Skin of body (tissue), 2 donors: ENCODE measurements around the gene CRB3. TPM values are rescaled to one million over a fixed set of nuclear protein-coding genes. Genes with fewer than 3 reads are reported as not detected.
A peak's percentile ranks its signal among the peaks of the same experiment; 100 is the strongest.

Experiments
- DNase-seq: peaks from one replicate; lab custom pipeline; 2025; lab: John Stamatoyannopoulos, UW
- total RNA-seq: library from RNA; depleted of rRNA; stranded (reverse); fragments of >200 nt; gene quantifications from one replicate; pipeline ENCODE4 v1.2.3, GENCODE V29; 2014

The CRB3 gene
- total RNA-seq, 1 donor from 2014 or later = 9.8 TPM

DNA sequence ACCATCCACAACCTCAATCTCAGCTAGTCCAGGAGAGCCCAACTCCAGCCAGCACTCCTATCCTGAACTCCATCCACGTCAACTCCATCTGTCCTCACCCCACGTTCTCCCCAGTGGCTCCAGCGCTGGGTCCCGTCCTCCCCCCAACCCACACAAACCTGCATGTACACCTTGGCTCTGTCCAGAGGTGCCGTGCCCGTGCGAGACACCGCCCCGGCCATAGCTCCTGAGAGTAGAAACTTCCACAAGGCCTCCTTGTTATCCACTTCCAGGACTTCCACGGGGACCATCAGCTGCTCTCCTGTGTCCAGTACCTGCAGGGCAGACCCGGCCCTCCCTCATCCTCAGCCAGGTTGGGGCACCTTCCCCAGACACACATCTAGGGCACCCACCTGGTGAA is 32.2 kb upstream of the CRB3 start:
- no peak for DNase-seq

DNA sequence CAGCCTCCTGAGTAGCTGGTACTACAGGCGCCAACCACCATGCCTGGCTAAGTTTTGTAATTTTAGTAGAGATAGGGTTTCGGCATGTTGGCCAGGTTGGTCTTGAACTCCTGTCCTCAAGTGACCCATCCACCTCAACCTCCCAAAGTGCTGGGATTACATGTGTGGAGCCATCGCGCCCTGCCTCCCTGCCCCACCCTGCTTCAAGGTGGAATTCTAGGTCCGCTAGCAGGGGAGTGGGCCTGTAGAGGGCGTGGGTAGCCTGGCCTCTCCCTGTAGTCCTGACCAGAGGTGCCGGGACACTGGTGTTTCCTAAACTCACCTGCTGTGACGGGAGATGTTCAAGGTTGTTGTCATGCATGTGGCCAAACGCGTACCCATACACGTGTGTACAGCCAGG is 30.9 kb upstream of the CRB3 start:
- no peak for DNase-seq

DNA sequence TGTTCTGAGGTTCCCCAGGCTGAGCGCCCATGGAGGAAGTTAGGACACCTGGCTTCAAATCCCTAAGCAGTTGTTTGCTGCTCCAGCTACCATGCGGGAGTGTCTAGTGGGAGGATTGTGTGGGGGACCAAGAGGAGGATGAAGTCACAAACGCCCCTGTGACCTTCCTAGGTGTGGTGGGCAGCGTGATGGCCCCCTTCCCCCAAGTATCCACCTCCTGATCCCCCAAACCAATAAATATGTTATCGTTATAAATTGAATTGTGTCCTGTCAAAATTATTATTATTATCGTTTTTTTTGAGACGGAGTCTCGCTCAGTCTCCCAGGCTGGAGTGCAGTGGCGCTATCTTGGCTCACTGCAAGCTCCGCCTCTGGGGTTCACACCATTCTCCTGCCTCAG is 30.4 kb upstream of the CRB3 start, which contains the start of gene SLC25A41:
SLC25A41 (minus strand) TSS at position 101 of the 400 bp plus-strand sequence; CDS start at position 31, 70 bp downstream.
- no peak for DNase-seq

DNA sequence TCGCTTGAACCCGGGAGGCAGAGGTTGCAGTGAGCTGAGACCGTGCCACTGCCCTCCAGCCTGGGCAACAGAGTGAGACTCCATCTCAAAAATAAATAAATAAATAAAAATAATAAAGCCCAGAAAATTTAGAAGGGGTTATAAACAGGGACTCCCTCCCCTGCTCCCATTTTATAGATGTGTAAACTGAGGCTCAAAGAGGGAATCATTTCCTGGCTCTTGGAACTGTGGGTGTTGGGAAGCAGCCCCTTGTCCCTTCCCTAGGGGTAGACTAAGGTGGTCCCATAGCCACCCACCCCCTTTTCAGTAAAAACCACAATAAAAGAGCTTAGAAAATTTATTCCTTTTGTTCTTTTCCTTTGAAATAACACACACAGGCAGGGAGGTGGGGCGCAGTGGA is 24.3 kb upstream of the CRB3 start:
- no peak for DNase-seq

DNA sequence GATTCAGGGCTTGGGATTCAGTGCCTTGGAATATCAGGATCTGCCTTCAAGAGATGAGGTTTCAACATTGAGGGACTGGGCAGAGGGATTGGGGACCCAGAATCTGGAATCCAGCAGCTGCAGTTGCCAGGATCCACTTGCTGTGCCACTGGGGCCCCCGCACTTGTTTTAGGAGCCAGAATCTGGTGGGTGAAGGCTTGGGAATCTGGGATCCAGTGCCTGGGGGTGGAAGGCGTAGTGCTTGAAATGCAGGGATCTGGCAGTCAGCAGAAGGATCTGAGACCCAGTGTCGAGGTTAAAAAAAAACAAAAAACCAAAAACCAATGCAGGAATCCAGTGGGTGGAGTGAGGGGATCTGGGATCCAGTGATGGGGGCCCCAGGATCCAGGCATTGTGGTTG is 23.2 kb upstream of the CRB3 start:
- DNase-seq = no peak

GRCh38 chr19:6442087-6442688 is 21.9 kb upstream of the CRB3 start:
- no peak for DNase-seq

DNA sequence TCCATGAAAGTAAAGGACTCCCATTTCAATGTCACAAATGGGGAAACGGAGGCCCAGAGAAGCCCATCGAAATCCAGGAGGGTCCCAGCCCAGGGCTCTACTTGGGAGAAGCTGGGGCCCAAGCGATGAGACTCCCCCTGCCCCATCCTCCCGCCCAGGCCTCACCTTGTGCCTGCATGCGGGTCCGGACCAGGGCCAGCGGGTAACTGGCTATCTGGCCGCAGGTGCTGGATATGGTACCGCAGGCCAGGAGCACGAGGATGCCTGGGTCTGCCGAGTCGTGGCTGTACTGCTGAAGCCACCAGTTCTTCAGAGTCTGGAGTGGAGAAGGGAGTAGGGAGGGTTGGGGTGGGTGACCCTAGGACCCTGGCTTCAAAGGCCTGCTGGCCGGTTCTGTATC is 20.1 kb upstream of the CRB3 start:
- DNase-seq = no peak

- DNase-seq = no peak
These were observed 17.6 kb upstream of the CRB3 start for GRCh38 chr19:6446452-6446851.

- DNase-seq = no peak
These were observed 16.0 kb upstream of the CRB3 start for GRCh38 chr19:6448045-6448444.

GRCh38 chr19:6450166-6450565 is 13.9 kb upstream of the CRB3 start:
- DNase-seq = no peak

DNA sequence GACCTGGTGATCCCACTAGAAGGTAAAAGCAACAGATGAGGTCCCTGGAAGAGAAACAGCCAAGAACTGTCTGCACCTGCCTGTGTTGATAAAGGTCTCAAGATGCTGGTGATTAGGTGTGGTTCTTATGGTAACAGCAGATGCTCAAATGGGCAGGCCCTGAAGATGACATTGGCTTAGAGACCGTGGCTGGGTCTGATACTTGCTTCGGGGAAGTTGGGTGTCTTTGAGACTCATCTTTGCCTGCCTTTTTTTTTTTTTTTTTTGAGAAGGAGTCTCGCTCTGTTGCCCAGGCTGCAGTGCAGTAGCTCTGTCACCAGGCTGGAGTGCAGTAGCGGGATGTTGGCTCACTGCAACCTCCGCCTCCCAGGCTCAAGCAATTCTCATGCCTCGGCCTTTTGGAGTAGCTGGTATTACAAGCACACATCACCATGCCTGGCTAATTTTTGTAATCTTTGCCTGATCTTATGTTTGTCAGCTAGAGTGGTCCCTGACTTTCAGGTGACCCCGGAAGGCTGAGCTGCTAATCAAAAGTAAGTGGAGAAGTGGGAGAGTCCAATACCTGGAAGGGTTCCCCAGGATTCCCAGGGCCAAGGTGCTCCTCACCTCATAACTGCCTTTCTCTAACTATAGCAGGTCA is 12.4 kb upstream of the CRB3 start:
- no peak for DNase-seq

GRCh38 chr19:6452223-6452614 is 11.9 kb upstream of the CRB3 start:
- DNase-seq = no peak

- no peak for DNase-seq
These were observed 11.2 kb upstream of the CRB3 start for GRCh38 chr19:6452899-6453298.

DNA sequence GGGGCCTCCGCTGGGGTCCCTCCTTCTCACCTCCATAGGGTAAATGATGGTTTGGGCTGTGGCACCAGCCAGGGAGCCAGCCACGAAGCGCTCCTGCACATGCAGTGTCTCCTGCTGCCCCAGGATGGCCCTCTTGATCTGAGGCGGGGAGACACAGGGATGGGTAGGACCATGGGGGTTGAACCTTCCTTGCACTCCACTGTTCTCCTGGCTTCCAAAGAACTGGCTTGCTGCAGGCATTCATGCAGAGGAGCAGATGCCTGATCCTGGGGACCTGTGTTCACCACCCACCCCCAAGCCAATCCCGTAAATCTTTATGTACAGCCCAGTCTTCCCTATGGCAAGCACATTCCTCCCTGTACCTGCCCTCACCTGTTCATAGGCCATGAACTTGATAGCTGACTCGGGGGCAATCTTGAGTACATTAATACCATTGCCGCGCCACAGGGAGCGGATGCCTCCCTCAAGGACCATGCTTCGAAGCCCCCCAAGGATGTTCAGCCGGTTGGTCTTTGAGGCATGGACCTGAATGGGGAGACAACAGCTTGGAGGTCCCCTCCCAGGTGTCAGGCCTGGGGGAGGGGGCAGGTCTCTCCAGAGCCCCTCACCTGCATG is 10.0 kb upstream of the CRB3 start:
- no peak for DNase-seq

- no peak for DNase-seq
These were observed 8.1 kb upstream of the CRB3 start for GRCh38 chr19:6455924-6456323.

- no peak for DNase-seq
These were observed 5.9 kb upstream of the CRB3 start for GRCh38 chr19:6457958-6458694.

GRCh38 chr19:6458695-6459261 is 5.3 kb upstream of the CRB3 start:
- no peak for DNase-seq

- DNase-seq = peak; percentile 67
These were observed 4.6 kb upstream of the CRB3 start, which contains the start of gene SLC25A23 for GRCh38 chr19:6459262-6460098. Gene SLC25A23, minus strand, starts transcription at chr19:6459792. Its CDS starts 164 bp downstream, at chr19:6459628.

DNA sequence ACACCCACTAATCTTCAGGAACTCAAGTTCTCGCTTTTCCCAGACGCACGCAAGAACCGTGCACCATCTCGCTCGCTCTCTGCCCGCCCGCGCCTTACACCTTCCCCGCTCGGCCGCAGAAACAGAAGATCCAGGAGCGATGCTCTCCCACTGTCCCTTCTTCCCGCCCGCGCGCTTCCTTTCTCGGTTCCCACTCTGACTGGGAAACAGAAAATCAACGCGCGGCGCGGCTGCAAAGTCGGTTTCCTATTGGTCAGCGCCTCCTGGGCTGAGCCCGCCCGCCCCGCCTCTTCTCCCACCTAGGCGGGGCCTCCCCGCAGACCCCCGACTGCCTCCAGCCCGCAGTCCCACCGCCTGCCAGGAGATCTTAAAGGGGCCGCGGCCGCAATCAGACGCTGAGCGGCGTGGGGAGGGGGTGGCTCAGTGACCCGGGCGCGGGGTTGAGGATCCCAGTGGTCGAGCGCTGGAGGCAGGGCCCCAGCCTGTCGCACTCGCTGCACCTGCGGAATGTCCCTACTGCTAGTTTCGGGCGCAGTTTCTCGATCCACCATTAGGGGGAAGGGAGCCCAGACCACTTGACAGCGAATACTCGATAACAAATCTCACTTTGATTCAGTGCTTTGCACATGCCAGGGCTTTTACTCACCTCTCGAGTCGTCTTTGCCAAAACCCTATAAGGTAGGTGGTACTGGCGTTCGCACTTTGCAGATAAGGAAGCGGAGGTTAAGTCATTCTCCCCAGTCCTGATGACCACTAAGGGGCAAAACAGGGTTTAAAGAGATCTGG is 3.8 kb upstream of the CRB3 start:
- peak; percentile 97 for DNase-seq

- DNase-seq = no peak
These were observed 935 bp downstream of the CRB3 start for GRCh38 chr19:6465006-6465405.
